ENCODE results near the gene HNF1B.

HNF1B gene

DNA sequence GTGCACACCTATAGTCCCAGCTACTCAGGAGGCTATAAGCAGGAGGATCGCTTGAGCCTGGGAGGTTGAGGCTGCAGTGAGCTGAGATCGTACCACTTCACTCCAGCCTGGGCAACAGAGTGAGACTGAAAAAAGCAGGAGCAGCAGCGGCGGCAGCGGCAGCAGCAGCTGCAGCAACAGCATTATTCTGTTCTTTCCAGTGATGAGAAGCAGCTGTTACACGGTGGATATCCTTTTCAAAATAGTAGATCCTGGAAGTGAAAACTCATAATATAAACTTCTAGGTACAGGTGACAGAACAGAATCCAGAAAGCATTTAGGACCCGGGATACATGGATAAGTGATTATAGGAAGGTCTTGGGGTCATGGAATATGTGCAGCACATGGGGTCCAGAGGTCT lies 17.8 kb upstream of the HNF1B start:
- DNase-seq = no peak

DNA sequence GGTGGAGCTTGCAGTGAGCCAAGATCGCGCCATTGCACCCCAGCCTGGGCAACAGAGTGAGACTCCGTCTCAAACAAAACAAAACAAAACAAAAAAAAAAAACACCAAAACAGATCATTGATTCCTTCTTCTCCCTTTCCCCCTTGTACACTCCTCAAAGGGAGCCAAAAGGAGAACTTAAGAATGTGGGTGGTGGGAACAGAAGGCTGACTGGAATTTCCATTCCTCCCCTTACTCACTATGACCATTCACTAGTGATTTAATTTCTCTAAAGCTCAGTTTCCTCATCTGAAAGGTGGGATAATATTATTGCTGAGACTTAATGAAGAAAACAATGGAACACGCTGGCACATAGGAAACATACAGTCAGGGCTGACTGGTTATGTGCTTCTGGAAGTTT lies 17.1 kb upstream of the HNF1B start:
- DNase-seq = no peak

DNA sequence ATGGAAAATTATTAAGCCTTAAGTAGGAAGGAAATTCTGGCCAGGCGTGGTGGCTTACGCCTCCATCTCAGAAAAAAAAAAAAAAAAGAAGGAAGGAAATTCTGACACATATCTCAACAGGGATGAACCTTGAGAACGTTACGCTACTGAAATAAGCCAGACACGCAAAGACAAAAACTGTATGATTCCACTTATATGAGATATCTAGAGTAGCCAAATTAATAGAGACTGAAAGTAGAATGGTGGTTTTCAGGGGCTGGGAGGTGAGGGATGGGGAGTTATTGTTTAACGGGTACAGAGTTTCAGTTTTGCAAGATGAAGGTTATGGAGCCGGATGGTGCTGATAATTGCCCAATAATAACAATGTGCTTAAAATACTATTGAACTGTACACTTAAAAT lies 16.2 kb upstream of the HNF1B start:
- DNase-seq = no peak

DNA sequence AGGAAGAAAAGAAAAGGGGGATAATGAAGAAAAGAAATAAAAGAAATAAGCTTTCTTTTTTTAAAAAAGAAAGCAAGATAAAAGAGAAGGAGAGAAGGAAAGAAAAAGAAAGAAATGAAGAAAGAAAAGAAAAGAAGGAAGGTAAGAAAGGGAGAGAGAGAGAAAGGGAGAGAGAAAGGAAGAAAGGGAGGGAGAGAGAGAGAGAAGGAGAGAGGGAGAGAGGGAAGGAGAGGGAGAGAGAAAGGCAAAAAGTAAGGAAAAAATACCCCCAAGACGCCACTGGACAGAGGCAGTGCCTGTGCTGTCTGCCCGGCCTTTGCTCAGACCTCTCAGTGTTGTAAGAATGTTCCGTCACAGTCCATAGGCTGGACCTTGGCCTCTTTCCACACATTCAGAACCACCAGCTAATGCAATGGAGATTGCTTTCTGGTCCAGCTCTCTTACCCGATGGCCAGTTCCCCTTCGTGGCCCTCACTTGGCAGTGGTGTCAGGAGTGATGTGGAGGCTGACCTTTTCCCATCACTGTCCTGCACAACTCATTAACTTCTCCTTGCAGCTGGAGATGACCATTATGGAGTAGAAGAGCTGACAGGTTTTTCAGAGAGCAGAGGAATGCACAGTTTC lies 14.3 kb upstream of the HNF1B start:
- no peak for DNase-seq

DNA sequence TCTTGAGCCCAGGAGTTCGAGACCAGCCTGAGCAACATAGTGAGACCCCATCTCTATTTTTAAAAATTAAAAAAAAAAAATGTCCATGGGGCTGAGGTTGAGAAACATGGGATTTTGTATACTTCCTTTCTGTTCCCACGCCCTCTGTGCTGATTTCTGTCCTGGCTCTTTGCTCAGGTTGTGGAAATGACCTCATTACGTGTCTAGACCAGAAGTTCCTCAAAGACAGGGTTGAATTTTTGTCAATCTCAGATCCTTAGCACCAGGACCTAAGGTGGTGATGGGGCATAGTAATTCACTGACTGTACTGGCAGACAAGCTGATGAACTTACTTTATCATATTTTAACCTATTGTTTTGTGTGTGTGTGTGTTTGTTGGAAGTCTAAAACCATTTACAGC lies 11.2 kb upstream of the HNF1B start:
- no peak for DNase-seq

DNA sequence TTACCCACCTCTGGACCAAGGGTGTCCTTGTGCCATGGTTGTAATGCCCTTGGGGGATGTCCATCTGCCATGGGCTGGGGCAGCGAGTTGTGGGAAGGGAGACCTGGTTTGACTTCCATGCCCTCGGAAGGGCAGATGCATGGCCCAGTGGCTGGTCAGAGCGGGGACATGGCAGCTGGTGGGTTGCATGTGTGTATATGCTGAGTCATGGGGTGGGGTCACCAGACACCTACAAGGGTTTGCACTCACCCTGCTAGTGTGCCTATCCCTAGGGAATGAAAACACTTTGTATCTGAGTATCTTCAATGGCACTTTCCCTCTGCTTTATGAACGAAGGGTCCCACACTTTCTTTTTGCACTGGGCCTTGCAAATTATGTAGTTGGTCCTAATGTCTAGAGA lies 10.6 kb upstream of the HNF1B start:
- DNase-seq = no peak

DNA sequence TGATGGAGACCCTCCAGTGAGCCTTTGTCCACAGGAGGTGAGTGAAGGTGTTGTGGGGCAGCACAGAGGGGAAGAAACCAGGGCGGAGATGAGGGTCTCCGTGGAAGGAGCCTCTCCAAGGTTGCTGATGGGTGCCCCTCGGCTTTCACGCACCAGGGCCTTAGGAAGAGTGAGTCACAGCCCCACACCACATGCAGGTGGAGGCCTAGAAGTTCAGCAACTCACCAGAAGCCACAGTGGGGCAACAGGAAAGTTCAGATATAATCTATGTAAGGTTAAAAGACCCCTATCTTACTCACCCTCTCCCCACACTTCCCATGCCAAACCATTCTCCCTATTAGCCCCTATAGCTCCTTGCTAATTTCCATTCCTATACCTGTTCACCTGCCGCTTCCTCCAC lies 9.5 kb upstream of the HNF1B start:
- DNase-seq = no peak

DNA sequence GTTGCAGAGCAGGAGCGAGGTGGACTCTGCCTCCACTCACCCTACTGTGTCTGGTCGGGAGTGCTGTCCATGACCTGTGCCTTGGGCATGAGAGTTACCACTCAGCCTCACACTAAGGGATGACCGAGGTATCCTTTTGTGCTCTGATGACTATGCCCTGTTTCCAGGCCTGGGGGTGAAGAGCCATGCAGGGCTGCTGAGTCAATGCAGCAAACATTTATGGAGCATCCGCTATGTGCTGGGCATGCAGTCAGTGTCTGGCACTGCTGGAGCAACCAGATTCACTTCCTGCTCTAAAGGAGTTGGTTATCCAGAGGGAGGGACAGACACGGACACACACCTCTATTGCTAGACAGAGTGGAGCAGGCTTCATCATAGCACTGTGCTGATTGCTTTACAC lies 7.6 kb upstream of the HNF1B start:
- DNase-seq = no peak

DNA sequence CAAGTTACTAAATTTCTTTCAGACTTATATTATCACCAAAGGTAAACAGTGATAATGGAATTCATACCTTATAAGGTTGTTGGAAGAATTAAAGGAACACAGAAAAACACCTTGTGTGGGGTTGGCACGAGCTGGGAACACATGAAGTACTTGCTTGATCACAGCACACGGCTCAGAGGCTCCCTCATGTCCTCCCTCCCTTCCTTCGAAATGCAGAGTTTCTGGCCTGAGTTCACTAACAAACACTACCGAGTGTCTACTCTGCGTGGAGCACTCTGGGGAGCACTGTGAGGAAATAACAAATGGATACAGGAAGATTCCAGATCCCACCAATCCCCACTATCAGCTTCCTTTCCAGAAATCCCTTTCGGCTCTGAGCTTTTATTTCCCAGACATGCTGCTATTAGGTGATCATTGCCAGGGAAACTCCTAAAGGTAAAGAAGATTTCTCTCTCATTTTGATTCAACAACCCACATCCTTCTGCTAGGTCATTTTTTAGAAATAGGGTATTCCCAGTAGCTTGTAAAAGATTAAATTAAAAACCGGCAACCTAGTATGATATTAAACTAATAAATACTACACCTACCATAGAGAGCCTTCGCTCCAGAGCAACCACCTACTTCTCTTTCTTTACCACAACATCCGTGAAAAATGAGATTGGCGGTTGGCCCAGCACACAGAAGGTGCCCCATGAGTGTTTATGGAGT lies 6.1 kb upstream of the HNF1B start:
- DNase-seq = no peak

DNA sequence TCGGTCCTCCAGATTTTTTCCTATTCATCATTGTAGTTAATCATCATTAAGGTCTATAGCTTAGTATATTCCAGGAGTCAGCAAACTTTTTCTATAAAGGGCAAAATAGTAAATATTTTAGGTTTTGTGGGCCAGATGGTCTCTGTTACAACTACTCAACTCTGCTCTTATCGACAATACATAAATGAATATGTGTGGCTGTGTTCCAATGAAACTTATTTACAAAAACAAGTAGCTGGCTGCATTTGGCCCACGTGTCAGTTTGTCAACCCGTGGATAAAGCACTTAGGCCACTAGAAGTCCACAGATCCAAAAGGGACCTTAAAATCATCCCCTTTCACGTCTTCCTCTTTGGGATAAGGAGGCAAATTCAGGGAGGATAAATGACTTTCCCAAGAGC lies 5.4 kb upstream of the HNF1B start:
- DNase-seq = no peak

DNA sequence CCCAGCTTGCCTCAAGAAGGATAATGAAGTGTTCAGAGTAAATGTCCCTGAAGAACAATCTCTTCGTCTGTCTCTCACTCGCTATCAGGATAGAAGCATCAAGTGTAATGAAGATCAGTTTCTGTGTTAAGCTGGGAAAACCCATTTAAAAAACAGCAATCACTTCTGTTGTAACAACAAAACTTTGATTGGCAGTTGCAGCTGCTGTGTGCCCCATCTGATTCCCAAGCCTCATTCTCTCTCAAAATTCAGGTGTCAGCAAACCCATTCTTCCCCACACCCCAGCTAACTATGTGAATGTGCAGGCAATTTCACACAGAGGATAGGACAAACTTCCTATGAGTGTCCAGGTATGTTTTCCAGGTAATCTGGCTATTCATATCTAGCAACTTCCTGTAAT lies 2.4 kb upstream of the HNF1B start:
- DNase-seq = no peak

DNA sequence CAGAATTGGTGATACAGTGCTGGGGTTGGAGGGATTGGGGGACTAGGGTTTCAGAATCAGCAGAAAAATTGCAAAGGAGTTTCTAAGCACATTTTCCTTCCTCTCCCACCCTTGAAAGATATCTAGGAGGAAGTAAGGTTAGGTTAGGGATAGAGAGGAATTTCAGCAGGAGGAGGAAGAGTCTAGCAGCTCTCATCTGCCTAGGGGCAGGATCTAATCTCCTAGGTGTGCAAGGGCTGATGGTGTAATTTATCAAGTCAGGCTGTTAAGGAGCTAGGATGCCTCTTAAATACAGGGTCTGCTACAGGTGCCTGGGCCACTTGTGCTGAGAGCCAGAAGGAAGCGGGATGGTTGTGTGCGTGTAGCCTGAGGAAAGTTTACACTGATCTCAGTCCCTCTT lies 1.8 kb upstream of the HNF1B start:
- DNase-seq = no peak

DNA sequence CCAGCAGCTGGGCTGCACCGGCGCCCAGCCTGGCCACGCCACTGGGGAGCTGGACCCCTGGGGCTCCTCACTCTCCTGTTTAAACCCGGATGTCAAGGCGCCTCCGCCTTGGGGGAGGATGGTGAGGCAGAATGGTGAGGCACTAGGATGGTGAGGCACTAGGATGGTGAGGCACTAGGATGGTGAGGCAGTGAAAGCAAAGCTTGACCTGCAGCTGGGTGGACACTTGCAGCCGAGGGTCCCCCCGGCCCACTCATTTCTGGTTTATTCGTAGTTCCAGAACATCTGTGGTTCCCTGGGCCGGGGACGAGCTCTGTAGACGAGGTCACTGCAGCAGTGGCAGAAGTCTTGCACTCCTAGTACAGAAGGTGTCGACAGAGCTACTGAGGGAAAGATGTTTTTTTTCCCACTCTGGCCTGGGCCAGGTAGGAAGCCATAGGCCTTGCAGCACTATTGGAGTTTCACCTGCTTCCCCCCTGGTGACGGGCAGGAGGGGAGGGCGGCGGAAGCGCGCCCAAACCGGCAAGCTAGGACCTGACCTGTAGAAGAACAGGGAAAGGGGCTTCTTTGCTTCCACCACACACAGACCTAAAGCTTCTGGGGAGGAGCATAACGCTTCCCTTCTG lies 1.1 kb upstream of the HNF1B start:
- no peak for DNase-seq

DNA sequence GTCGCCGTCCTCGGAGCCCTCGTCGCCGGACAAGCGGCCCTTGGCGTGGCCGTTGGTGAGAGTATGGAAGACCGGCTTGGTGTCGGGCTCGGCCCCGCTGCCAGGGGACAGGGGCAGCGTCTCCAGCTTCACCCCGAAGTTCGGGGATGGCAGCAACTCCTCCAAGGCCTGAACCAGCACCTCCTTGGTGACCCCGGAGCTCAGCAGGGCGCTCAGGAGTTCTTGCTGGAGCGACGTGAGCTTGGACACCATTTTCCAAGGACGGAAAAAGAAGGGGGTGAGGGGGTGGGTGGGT lies 279 bp downstream of the HNF1B start:
- DNase-seq = no peak

DNA sequence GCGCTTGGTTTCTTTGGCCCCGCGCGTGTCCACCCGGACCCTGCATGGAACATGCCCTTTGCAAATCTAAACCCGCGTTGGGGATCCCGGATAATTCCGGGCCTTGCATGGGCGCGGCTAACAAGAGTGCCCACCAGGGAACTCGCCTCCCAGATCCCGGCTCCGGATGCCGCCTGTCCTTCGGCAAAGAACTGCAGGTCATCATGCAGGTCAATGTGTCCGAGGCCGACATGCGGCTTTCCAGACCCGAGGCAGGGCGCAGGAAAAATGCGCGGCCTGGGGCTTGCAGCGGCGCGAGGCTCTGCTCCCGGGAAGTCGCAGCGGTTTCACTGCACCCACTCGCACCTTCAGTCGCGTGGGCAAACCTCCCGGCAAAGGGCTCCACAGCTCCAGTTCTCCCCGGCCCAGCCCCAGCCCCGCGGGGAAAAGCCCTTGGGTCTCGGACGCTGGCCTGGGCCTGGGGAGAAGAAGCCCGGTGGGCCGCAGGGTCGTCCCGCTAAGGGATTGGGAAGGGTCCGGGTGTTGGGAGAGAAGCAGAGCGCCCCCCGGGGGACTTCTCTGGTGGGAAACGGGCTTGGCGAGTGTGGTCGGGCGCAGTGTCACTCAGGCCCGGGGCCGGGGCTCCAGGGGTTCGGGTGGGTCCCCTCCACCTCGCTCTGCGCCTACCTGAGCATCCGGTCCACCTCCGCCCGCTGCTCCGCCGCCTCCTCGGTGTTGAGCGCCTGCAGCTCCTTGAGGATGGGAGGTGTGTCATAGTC lies 805 bp downstream of the HNF1B start:
- DNase-seq = no peak

DNA sequence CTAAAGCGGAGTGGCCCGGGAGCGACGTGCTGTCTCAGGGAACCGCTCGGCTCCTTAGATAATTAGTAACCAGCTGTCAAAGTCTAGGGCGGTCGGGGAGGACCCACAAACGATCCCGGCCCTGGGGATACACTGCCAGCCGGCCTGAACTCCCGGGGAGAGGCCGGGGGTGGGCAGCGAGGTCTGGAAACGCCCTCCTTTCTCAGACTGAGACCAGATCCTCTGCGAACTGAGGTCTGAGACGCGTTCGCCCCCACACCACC lies 1.3 kb downstream of the HNF1B start:
- no peak for DNase-seq

DNA sequence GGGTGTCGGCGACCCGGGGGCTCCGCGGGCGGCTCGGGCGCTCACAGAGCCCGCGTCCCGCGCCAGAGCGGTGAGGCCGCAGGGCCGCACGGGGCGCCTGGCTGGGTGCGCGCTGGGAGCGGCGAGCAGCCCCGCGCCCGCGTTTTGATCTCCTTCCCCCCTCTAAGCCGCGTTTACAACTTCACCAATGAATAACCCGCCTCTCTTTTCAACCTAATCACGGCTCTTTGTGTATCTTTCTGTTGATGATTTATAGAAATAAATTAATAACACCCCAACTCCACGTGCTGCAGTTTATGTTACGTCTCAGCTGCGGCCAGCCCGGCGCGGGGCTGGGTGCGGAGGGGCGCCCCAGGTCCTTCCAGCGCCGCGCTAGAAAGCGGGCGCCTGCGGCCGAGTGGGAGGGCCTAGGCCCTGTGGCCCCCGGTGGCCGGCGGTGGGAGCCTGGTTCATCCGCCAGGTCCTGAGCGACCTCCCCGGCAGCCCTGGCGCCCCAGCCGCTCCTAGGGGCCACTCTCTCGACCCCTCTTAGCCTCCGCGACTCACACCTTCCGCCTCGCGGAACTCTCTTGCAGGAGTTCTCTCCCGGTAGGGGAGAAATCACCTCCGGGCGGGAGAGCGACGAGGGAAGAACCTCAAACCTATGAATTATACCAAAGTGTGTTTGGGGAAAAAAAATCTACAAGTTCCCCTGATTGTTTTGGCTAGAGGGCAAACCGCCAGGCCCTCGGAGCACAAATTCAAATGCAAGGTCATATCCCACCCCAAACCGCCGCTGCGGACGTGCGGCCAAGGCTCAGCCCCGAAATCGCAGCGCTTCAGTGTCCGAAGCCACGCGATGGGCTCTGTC lies 1.9 kb downstream of the HNF1B start:
- no peak for DNase-seq

DNA sequence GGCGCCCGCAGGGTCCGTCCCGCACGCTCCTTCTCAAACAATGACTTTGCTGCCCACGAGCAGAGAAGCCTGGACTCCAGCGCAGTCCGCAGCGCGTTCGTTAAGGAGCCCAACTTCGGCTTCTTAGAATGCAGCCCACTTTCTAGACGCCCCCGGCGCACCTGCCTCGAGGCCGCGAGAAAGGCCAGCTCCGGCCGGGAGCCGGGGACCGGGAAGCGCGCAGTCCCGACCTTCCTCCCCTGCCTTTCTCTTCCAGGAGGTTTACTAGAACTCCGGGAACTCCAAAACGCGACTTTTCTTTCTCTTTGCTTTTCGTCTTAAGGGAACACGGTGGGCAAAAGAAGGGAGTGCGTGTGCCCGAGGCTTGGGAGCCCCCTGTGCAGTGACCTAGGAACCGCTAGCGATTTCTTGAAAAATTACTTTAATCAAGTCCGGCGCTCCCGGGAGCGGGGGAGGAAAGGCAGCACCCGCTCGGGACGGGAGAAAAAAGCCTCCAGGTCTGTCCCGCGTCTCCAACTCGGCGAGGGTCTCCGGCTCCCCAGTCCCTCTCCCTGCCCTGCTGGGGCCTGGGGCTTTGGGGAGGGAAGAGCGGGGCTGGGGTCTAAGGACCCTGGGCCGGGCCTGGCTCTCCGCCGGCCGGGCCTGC lies 2.6 kb downstream of the HNF1B start:
- no peak for DNase-seq

DNA sequence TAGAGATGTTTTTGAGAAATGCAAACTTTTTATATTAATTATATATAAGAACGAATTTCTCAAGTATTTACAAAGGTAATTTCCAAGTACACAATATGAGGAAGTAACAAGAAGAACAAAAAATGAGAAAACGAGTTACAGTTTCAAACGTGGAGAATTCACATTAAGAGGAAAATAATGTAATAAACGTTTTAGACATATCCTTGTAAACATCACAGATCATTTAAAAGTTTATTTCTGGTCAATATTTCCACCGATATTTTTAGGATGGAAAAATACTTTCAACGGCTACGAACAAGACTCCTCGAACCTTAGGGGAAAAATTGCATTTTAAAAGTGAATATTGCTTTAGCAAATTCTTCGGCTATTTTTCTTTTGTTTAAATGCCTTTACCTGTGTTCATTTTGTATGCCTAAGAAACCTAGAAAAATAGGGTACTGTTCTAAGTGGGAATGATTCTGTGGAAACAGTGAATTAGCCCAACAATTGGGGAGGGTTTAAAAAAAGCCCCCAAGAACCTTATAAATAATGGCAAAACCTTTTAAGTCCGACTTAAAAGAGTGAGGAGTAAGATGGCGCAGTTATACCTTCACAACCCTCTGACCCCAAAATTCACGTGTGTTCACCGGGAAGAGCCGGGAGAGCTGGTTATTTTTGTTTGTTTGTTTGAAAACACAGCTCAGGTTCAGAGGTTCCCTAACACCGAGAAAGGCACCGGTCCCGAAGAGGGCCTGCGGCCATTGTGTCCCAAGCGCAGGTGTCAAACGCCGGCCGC lies 3.3 kb downstream of the HNF1B start:
- DNase-seq = no peak

DNA sequence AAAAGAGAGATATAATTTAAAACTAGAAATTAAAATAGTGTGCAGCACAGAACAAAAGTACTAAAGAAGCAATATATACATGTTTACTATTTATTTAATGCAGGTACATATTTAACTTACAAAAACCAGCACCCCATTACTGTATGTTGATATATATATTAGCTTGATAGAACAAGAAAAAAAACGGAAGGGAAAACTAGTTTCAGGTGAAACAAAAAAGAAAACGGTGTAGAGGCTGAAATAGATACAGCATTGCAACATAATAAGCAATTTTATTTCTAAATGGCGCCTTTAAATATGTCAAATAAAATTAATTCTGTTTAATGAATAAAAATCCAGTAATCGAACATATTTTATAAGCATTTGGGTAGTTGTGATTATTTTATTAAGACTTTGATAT lies 3.9 kb downstream of the HNF1B start:
- DNase-seq = no peak

DNA sequence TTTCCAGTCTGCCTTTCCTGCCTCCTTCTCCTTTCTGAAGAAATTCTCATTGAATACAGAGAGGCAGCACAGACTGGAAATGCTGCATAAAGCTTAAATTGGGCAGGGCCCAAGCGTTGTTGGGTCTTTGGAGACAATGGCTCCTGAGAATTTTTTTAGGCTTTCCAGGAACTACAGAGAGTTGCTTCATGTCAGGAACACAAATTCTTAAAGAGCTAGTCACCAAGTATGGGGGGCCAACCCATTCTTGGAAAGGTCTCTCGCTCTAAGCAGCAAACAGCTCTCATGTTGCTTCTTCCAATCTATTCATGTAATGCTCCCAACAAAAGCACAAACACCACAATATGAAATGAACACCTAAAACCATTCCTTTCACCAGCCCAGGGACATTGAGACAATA lies 6.9 kb downstream of the HNF1B start:
- DNase-seq = no peak
